BLaER1 treated with 17β-estradiol and CSF1 and Interleukin-3, amounts not matched to agents 10 nM and 100 nM (cell line): ENCODE measurements around the gene BRD3OS.

Experiments used
- H3K27ac ChIP-seq, 11 experiments: shearing (Covaris generic); formaldehyde crosslinking; 2 replicates each; pipeline ENCODE4 v1.8.1; 2022
- H3K27me3 ChIP-seq, 11 experiments: shearing (Covaris generic); formaldehyde crosslinking; 2 replicates each; pipeline ENCODE4 v1.8.1; 2022
- H3K36me3 ChIP-seq, 11 experiments: shearing (Covaris generic); formaldehyde crosslinking; 2 replicates each; pipeline ENCODE4 v1.8.1; 2022
- H3K4me1 ChIP-seq, 10 experiments: shearing (Covaris generic); formaldehyde crosslinking; 2 replicates each; pipeline ENCODE4 v1.8.1; 2022
- H3K4me2 ChIP-seq, 11 experiments: shearing (Covaris generic); formaldehyde crosslinking; 2 replicates each; pipeline ENCODE4 v1.8.1; 2022
- H3K4me3 ChIP-seq, 10 experiments: shearing (Covaris generic); formaldehyde crosslinking; 2 replicates each; pipeline ENCODE4 v1.8.1; 2022
- H3K9ac ChIP-seq, 11 experiments: shearing (Covaris generic); formaldehyde crosslinking; 2 replicates each; pipeline ENCODE4 v1.8.1; 2022
- H3K9me3 ChIP-seq, 11 experiments: shearing (Covaris generic); formaldehyde crosslinking; replicated peaks in 1 of 11; 2 replicates each; pipeline ENCODE4 v1.8.1; 2022
- H4K20me1 ChIP-seq, 11 experiments: shearing (Covaris generic); formaldehyde crosslinking; 2 replicates each; pipeline ENCODE4 v1.8.1; 2022
- Cebpa-rat ChIP-seq, 11 experiments: shearing (Covaris generic); IDR thresholded peaks; 2 replicates each; pipeline ENCODE4 v1.8.1; 2022

Gene BRD3OS

GRCh38 chr9:134024828-134025605 lies at the start of gene BRD3OS:
BRD3OS (plus strand) TSS chr9:134025481; CDS start chr9:134026748, 1,267 bp downstream.
- Histone ChIP-seq H3K4me2 (peak within 1 kb of the TSS; percentile 86 to 98 (median 92)), H3K9me3 (no peaks in the 10 kb centered on the region), H3K4me3 (peak within 1 kb of the TSS; percentile 67 to 82 (median 75)), H3K4me1 (peaks cover 13 to 29% (median 24%) of the 10 kb centered on the region in 10 experiments), H3K27me3 (no peaks in the 10 kb centered on the region), H3K9ac (peak within 1 kb of the TSS; percentile 70 to 84 (median 78); a peak in 21 of 22 replicates), H3K27ac (peak within 1 kb of the TSS in 10 of 11 experiments; percentile 39 to 73 (median 63); a peak in 20 of 22 replicates), H3K36me3 (peaks cover 11 to 36% (median 22%) of the 10 kb centered on the region in 11 experiments; a peak in 19 of 22 replicates), H4K20me1 (peaks cover 0 to 41% (median 30%) of the 10 kb centered on the region in 11 experiments; a peak in 14 of 22 replicates)
- no peak for TF ChIP-seq Cebpa-rat (IDR thresholded peaks at IDR 0.05)

DNA sequence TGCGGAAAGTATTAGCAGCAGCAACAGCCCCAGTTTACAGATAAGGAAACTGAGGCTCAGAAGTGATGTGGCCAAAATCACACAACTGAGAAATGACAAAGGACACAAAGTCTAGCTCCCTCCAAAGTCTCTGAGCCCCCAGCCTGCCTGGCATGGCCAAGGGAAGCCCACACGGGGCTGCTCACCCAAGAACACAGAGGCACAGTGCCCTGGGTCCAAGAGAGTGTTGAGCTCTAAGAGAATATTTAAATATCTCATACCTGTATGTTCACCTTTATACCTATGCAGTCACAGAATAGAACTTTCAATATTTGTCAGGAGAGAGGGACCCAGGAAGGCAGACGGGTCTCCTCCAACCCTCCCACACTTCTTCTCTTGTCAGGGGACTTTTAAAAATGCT lies 49.8 kb upstream of the BRD3OS start:
- peaks cover 82 to 100% (median 99%) of the 10 kb centered on the region in 11 experiments; a peak in 21 of 22 replicates for H4K20me1 ChIP-seq
- H3K27ac ChIP-seq = no peak overlapping the region
- H3K9ac ChIP-seq = no peak overlapping the region
- no peaks in the 10 kb centered on the region for H3K27me3 ChIP-seq
- H3K36me3 ChIP-seq = no peaks in the 10 kb centered on the region; a peak in 1 of 22 replicates
- H3K4me1 ChIP-seq = peaks cover 52 to 97% (median 86%) of the 10 kb centered on the region in 10 experiments
- peak overlapping the region in 5 of 11 experiments; percentile 80 to 96 (median 91); a peak in 2 of 22 replicates for H3K4me2 ChIP-seq
- no peak for TF ChIP-seq Cebpa-rat (IDR thresholded peaks at IDR 0.05)
- H3K4me3 ChIP-seq = no peak overlapping the region
- no peaks in the 10 kb centered on the region for H3K9me3 ChIP-seq

GRCh38 chr9:133976191-133976861 lies 49.0 kb upstream of the BRD3OS start:
- Histone ChIP-seq H3K9ac (no peak overlapping the region), H3K27ac (no peak overlapping the region), H4K20me1 (peaks cover 83 to 100% (median 99%) of the 10 kb centered on the region in 11 experiments; a peak in 21 of 22 replicates), H3K9me3 (no peaks in the 10 kb centered on the region), H3K4me1 (peaks cover 47 to 97% (median 86%) of the 10 kb centered on the region in 10 experiments), H3K4me3 (no peak overlapping the region), H3K4me2 (0 out of 22 replicates have a peak overlapping the region, but pooled peaks of 1 of the 11 experiments have one; percentile 4), H3K27me3 (no peaks in the 10 kb centered on the region), H3K36me3 (no peaks in the 10 kb centered on the region; a peak in 1 of 22 replicates)
- no peak for TF ChIP-seq Cebpa-rat (IDR thresholded peaks at IDR 0.05)

- no peaks in the 10 kb centered on the region; a peak in 1 of 22 replicates for H3K36me3 ChIP-seq
- no peak overlapping the region for H3K27ac ChIP-seq
- H4K20me1 ChIP-seq = peaks cover 83 to 100% (median 99%) of the 10 kb centered on the region in 11 experiments; a peak in 21 of 22 replicates
- TF ChIP-seq Cebpa-rat (IDR thresholded peaks at IDR 0.05) = no peak
- H3K27me3 ChIP-seq = no peaks in the 10 kb centered on the region
- H3K4me1 ChIP-seq = peaks cover 46 to 97% (median 86%) of the 10 kb centered on the region in 10 experiments
- 0 out of 22 replicates have a peak overlapping the region, but pooled peaks of 1 of the 11 experiments have one; percentile 4 for H3K9ac ChIP-seq
- no peaks in the 10 kb centered on the region for H3K9me3 ChIP-seq
- no peak overlapping the region for H3K4me3 ChIP-seq
- H3K4me2 ChIP-seq = 0 out of 22 replicates have a peak overlapping the region, but pooled peaks of 1 of the 11 experiments have one; percentile 4
These were observed 48.4 kb upstream of the BRD3OS start for GRCh38 chr9:133976887-133977286.

GRCh38 chr9:133977421-133978201 lies 47.7 kb upstream of the BRD3OS start:
- peaks cover 47 to 97% (median 86%) of the 10 kb centered on the region in 10 experiments for H3K4me1 ChIP-seq
- no peaks in the 10 kb centered on the region for H3K27me3 ChIP-seq
- H3K4me3 ChIP-seq = no peak overlapping the region
- 0 out of 22 replicates have a peak overlapping the region, but pooled peaks of 1 of the 11 experiments have one; percentile 4 for H3K9ac ChIP-seq
- H3K27ac ChIP-seq = no peak overlapping the region
- H3K4me2 ChIP-seq = peak overlapping the region in 2 of 11 experiments; percentile 87 to 94; a peak in 3 of 22 replicates
- H3K9me3 ChIP-seq = no peaks in the 10 kb centered on the region
- no peak for TF ChIP-seq Cebpa-rat (IDR thresholded peaks at IDR 0.05)
- H3K36me3 ChIP-seq = no peaks in the 10 kb centered on the region; a peak in 1 of 22 replicates
- H4K20me1 ChIP-seq = peaks cover 83 to 100% (median 99%) of the 10 kb centered on the region in 11 experiments; a peak in 21 of 22 replicates

GRCh38 chr9:133978226-133978898 lies 46.9 kb upstream of the BRD3OS start:
- Histone ChIP-seq H3K27ac (no peak overlapping the region; a peak in 1 of 22 replicates), H3K9me3 (no peaks in the 10 kb centered on the region), H3K4me2 (peak overlapping the region in 7 of 11 experiments; percentile 69 to 94 (median 90); a peak in 11 of 22 replicates), H4K20me1 (peaks cover 81 to 100% (median 99%) of the 10 kb centered on the region in 11 experiments; a peak in 21 of 22 replicates), H3K4me3 (no peak overlapping the region), H3K36me3 (no peaks in the 10 kb centered on the region; a peak in 1 of 22 replicates), H3K9ac (0 out of 22 replicates have a peak overlapping the region, but pooled peaks of 1 of the 11 experiments have one; percentile 35), H3K27me3 (no peaks in the 10 kb centered on the region), H3K4me1 (peaks cover 41 to 97% (median 86%) of the 10 kb centered on the region in 10 experiments)
- TF ChIP-seq Cebpa-rat (IDR thresholded peaks at IDR 0.05) = no peak

DNA sequence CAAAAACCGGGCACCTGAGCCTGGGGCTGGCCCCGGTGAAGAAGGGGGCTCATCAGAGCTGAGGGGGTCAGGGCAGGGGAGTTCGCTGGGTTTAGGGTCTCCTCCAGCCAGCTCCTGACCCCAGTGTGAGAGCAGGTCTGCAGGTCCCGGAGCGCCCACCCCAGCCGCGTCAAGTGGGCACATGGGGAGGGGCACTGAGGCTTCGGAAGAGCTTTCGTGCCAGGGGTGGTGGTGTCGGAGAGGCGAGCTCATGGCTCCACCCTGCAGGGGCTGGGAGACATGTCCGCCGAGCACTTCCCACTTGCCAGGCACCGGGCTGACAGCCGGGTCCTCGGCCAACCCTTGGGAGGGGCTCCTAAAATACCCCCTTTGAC lies 46.4 kb upstream of the BRD3OS start:
- no peak overlapping the region for H3K4me3 ChIP-seq
- no peak for TF ChIP-seq Cebpa-rat (IDR thresholded peaks at IDR 0.05)
- H3K9me3 ChIP-seq = no peaks in the 10 kb centered on the region
- peak overlapping the region in 3 of 11 experiments; percentile 7 to 35 (median 32); a peak in 1 of 22 replicates for H3K9ac ChIP-seq
- no peaks in the 10 kb centered on the region for H3K27me3 ChIP-seq
- H3K36me3 ChIP-seq = no peaks in the 10 kb centered on the region; a peak in 1 of 22 replicates
- H3K27ac ChIP-seq = no peak overlapping the region
- H3K4me1 ChIP-seq = peaks cover 35 to 92% (median 82%) of the 10 kb centered on the region in 10 experiments
- peaks cover 78 to 99% (median 96%) of the 10 kb centered on the region in 11 experiments; a peak in 21 of 22 replicates for H4K20me1 ChIP-seq
- H3K4me2 ChIP-seq = peak overlapping the region in 10 of 11 experiments; percentile 28 to 94 (median 84); a peak in 16 of 22 replicates
